Cardiac septum (tissue), 1 donor: ENCODE measurements around the gene OLFML2B. TPM values are rescaled to one million over a fixed set of nuclear protein-coding genes. Genes with fewer than 3 reads are reported as not detected.

Experiments
- DNase-seq: peaks from one replicate; pipeline ENCODE4 v3.0.0-alpha.2; 2020; ENCODE audit warnings: low spot score
- intact Hi-C: fragments of 100-400 bp; cut with DNase I; formaldehyde crosslinking; loops from one replicate; pipeline ENCODE4 v1.14.0; 2022
- total RNA-seq: library from RNA; stranded (reverse); fragmentation: NEBNext Ultra II Directional; extraction: Animal tissue kit (Norgen Biotek cat#: 25700); gene quantifications from one replicate; pipeline ENCODE4 v1.2.1, GENCODE V29; 2021
- donor health status: DM: no; HTN: no; CAD: no.

OLFML2B gene
- total RNA-seq, 1 donor from 2014 or later: 6.4 TPM

DNA sequence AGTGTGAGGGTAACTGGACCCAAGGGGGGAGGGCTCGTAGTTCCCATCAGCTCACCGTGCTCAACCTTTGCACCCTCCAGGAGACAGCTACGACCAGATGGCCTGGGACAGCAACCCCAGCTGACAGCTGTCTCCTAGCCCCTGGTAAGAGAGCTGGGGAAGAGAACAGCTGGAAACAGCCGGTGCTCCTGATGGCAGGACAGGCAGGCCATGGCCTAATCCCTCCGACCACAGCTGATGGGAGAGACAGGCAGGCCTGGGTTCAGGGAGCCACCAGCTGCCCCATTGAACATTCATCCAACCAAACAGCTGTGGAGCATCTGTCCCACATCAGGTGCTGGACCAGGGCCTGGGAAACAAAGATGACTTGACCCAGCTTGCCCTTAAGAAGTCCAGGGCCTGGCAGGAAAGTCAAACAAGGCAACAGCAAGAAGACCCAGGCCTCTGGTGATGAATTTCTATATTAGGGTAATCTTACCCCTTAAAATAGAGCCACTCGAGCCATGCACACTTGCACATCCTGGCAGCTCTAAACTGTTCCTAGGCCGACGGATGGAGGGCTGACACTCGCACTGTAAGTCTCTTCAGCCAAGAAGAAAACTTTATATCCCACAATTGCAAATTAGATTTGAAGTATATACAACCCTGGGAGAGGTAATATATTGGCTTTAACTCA is 12.2 kb downstream of the OLFML2B start:
- no peak for DNase-seq
- intact Hi-C loops: no loop called here

DNA sequence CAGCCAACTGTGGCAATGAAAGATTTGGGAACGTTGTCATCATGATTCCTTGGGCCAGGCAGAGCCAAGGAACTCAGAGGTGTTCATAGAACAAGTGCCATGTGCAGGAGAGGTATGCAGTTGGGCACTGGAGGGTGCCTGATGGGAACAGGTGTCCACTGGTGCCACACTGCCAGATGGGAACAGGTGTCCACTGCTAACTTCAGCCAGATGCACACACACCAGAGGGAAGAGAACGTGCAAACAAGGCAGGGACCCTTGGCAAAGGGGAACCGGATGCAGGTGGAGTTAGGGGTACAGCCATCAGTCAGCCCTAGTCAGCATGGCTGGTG is 13.5 kb downstream of the OLFML2B start:
- no peak for DNase-seq
- intact Hi-C loops: no loop called here

DNA sequence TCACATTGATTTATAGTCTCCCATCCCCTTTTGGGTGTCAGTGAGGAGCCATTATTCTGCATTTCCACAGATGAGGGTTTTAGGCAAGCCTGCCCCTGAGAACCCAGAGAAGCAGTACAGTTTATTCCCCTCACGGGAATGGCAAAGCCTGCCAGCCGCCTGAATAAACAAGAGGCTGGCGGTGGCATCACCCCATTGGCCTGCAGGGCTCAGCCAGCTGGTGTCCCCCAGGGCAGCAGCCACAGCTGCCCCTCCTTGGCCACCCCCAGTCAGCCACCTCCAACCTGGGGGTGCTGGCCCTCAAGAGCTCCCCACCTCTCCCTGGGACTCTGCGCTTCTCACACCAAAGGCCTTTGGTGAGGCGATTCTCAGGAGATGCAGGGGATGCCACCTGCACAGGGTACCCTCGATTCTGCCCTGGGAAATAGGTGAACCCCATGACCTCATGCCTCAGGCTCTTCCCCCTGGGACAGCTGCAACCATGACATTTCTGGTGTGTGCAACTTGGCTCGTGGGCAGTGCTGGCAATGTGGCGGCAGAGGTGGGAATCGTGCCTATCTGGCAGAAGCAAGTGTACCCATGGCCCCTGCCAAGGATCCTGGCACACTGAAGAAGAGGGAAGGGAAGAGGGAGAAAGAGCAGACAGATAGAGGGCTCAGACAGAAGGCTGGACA is 14.0 kb downstream of the OLFML2B start:
- intact Hi-C loops: no loop called here
- no peak for DNase-seq

DNA sequence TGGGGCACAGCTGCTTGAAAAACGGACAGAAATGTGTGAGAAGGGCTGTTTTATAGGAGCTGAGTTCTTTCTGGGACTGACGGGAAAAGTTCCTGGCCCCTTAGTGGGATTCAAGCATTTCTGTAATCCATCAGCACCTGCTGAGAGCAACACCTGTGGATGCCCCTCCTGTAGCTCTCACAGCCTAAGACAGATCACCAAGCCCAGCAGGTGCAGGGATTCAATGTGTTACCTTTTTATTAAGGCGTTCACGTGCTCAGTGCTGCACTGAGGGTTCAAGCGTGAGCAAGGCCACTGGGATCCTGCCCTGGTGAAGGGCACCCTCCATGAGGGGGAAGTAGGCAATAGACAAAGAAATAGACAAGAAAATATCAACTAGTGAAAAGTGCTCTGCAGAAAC is 14.9 kb downstream of the OLFML2B start:
- intact Hi-C loops: no loop called here
- DNase-seq: no peak

DNA sequence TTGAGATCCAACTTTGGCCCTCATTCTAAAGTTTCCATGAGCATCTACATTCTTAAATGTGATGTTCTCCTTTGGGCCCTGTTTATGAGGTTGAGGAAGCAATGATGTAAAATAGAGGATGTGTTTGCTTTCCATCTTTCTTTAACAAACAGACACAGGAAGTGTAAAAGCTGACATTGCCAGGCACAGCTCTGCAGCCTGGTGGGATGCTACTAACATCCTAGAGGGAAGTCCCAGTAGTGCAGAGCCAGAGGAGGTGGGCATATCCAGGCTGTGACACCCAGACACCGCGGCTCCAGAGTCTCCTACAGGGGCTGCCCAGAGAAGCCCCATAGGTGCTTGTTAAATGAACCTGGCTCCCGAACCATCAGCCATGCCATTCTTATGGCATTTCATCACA is 16.2 kb downstream of the OLFML2B start:
- intact Hi-C loops: no loop called here
- DNase-seq: no peak

DNA sequence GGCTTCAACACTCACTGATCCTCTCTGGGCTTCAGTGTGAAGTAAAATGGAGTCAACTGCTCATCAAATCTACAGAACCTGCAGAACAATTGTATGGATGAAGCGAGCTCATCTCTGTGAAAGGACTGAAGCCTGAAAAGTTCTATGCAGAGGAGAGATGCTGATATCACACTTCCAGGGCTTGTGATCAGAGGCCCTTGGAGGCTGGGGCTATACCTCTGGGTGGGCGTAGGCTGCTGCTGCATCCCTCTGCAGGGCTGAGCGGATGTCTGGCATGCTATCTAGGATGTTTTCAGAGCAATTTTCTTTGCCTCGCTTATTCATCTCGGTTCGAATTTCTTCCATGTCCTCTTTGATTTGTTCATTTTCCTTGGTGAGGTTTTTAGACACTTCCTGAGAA is 17.6 kb downstream of the OLFML2B start:
- intact Hi-C loops: no loop called here
- no peak for DNase-seq

DNA sequence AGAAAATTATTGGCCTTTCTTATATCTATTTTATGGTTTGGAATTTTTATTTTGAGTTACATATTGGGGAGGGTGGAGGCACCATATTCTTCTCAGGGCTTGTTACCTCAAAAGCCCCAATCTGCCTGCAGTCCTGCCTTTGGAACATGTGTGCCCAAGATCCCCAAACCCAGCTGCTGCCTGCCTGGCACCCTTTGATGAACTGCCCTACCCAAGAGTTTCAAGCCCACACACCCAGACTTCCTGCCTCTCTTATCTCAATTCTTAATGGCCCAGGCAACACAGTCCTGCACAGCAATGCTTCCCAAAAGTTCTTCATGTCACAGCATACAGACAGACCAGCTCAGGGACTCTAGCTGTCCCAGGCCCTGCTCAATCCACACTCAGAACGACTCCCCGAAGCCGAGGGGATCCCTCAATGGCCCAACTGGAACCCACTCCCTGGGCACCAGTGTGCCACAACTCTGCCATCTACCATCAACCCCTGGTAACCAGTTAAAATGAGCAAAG is 19.2 kb downstream of the OLFML2B start:
- DNase-seq: no peak
- intact Hi-C loops: no loop called here

DNA sequence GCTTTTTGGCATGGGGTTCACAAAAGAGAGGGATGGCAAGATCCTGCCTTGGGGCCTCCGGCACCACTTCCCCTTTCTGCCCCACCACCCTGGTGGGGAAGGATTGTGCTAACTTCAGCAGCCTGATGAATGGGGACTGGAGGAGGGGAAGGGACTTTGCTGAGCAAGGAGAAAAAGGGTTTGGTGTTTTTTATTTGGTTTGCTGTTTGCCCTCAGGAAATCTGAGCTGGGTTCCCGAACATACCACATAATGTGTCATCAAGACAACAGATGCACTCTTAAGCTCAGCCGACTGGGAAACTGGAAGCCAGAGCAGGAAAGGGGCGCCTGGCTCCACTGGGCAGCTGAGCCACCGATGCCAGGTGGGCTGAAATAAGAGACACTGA is 19.8 kb downstream of the OLFML2B start:
- no peak for DNase-seq
- intact Hi-C loops: no loop called here

DNA sequence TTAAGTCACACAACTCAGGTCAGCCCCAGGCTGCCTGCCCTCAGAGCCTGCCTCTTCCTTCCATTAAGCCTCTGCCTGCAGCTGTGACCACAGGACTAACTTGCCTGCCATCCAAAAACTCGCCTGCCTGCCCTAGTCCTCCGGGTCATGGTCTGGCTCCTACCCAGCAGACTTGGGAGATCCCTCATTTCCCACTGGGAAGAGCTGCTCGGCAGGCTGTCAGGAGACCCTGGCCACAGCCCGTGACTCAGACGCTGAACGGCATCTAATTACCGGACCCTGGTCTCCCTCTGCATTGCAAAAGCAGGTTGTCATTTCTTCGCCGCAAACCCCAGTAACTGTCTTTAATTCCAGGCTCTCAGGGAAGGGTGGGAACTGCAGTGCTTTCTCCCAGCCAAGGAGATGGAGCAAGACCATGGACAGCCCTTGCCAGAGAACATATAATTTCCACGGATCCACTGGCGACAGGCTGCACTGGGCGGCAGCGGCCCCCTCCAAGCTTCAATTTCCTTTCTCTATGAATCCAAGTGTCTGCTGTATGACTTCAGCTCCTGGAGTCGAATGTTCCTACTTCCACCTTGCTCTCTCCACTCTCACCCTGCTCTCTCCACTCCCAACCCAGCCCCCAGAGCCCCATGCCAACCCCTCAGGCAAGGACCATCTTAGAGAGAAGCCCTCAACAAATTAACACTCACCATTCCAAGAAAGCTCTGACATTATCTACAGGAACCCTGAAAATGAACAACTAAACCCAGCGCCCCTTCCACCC is 20.4 kb downstream of the OLFML2B start:
- intact Hi-C loops: no loop called here
- DNase-seq: no peak

DNA sequence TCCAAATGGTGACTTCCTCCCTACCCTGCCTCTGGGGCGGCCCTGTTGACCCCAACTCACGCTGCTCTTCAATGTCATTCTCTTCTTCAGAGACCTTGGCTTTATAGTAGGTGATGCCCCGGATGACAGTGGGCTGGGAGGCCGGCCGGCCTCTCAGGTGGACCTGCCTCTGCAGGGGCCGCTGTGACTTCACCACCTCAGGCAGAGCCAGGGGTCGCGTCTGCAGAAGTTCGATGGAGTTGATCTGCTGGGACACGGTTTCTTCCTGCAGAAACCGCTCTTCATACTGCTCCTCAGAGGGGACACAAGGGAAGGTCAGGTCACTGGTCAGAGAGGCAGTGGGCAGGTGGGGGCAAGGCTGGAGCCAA is 23.6 kb downstream of the OLFML2B start:
- intact Hi-C loops: no loop called here
- DNase-seq: no peak

DNA sequence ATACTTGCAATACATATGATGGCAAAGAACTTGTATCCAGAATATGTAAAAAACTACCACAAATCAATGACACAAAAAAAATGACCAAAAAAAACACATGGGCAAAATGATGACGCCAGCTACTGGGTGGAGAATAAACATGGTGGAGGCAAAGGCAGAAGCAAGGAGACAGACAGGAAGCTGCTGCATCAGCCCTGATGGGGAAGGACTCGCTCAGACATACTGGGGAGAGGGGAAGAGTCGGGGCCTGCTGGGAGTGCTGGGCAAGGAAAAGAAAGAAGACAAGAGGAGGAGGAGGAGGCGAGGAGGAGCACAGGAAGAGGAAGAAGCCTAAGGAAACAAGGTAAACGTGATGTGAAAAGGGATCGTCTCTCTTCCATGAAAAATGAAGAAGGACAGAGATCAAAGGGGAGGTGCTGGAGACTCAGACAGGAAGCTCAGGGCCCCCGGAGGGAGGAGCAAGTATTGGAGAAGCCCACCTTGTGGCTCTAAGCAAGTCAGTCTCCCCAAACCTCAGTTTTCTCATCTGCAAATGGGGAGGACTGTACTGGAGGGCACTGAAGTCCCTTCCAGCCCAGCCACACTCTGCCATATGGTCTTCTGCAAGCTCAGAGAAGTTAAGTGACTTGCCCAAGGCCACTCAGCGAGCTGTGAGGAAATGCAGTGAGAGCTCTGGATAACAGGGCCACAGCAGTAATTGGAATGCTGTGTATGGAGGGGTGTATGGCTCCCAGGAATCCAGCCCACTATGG is 24.2 kb downstream of the OLFML2B start:
- intact Hi-C loops: no loop called here
- no peak for DNase-seq

DNA sequence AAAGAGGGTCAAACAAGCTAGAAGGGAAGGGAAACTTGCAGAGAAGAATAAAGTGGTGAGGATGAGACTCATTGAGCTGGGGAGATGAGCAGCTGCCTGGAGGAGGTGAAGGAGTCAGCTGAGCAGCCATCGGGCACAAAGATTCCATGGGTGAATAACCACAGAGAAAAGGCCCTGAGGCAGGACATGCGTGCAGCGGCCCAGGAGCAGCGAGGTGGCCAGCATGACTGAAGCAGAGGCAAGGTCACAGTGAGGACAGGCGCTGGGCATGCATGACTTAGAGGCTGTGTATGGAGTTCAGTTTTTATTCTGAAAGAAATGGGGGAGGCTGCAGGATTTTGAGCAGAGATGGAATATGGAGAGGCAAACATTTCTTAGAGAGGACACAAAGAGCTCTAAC is 24.9 kb downstream of the OLFML2B start:
- intact Hi-C loops: no loop called here
- DNase-seq: no peak

DNA sequence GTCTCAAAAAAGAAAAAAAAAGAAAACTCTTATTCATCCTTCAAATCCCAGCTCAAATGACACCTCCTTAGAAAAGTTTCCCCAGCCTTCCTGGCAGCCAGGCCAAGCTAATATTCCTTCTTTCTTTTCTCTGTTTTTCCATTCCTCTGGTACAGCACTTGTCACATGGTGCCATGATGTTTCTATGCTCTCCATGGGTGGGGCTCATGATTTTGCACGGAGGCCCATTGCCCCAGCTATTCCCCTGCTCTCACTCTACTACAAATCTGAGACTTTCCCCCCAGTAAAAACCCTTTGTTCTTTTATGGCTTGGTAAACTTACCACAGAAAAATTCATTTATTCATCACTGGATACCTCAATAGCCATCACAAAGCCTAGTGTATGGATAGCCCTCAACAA is 26.5 kb downstream of the OLFML2B start:
- intact Hi-C loops: no loop called here
- DNase-seq: no peak

DNA sequence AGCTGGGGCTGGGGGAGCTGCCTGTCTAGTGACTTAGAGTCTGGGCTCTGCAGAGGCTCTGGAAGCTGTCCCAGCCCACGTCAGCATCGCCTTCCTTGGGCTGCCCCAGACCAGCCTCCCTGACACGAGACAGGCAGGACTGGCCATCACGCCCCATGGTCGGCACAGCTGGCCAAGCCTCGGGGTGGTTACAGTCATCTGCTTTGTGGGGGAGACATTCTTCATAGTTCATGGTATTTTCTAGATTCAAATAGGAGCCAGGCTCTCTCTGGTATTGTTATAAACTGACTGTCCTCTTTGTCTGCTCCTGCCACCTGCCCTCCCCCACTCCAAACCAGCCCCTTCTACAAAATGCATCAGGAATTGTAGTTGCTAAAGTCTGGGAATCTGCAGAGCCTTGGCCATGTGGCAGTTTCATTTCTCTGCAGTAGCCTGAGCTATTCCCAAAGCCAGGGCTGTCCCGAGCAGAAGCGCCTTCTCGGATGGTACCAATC is 29.4 kb downstream of the OLFML2B start:
- no peak for DNase-seq
- intact Hi-C loops: no loop called here

DNA sequence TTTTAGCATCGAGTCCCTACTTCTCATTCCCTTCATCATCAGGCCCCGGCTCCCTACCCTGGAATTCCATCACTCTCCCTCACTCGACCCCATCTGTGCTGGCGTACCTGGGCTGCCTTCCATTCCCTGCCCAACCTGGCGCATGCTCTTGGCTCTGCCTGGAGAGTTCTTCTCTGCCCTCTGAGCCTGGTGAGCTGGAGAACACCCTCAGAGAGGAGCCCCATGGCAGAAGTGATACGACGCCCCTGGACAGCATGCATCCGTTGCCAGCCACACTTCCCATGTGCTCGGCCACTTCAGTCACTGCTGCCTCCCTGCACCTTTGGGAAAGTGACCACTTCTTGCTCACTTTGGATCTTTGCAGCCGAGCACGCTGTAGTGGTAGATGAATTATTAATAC is 30.1 kb downstream of the OLFML2B start:
- intact Hi-C loops: no loop called here
- no peak for DNase-seq

DNA sequence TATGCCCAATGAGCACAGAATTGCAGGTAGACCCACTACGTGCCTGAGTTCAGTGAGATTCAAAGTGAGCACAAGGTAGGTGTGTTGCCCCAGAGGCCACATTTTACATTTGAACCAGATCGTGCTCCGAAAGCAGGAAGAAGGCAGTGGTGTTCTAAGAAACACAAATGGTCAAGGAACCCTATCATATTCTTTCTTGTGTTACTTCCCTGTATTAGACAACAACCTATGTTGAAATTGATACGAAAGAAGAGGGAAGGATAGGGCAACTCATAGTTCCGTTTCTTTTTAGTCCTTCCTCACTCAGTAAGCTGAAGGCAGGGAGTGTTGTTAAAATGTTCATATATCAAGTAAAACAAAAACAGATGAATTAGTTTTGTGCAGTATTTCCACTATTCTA is 33.9 kb downstream of the OLFML2B start:
- no peak for DNase-seq
- intact Hi-C loops: no loop called here

DNA sequence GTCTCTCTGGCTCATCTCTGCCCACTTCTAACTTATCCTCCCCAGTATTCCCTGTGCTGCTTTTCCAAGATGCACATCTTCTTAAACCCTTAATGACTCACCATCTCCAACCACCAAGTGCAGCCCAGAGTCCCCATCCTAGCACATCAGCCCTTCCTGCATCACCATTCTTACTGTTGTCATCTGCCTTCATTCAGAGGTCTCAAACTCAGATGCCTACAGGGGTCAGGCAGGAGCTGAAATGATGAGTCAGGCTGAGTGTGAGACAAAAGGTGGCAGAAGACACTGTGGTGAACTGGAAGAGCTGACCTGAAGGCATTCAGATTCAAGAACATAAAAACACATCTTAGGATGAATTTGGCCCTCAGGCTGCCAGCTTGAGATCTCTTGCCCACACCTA is 34.6 kb downstream of the OLFML2B start:
- DNase-seq: no peak
- intact Hi-C loops: no loop called here

DNA sequence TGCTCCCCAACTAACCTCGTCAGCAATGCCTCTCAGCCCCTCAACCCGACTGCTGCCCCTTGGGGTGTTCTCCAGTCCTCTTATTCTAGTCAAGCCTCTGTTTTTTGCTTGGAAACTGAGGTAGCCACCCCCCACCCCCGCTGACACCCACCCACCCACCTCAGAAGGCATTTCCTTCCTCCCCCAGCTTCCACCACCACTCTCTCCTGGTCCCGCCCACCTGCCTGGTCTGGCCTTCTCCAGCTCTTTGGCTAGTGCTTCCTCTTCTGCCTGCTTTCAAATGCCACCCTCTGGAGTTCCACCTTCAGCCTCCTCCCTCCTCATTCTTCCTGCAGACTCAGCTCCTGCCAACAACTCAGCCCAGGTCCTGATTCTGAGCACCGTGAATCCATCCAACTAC is 35.3 kb downstream of the OLFML2B start:
- DNase-seq: no peak
- intact Hi-C loops: no loop called here

DNA sequence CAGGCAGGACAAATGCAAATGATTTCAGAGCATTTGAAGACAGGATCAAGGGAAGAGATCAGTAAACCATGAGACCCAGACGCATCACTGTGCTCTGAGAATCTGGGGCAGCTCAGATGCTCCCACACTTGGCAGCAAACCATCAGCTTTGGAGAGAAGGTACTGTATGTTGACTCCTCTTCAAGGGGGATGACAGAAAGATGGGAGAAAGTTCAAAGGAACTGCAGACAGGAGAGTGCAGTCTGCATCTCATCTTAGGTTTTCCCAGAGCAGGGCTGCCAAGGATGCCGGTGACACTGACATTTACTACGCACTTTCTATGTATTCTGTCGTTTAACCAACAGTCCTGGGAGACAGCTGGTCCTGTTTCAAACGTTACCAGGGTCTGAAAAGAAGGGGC is 35.8 kb downstream of the OLFML2B start:
- intact Hi-C loops: no loop called here
- no peak for DNase-seq

DNA sequence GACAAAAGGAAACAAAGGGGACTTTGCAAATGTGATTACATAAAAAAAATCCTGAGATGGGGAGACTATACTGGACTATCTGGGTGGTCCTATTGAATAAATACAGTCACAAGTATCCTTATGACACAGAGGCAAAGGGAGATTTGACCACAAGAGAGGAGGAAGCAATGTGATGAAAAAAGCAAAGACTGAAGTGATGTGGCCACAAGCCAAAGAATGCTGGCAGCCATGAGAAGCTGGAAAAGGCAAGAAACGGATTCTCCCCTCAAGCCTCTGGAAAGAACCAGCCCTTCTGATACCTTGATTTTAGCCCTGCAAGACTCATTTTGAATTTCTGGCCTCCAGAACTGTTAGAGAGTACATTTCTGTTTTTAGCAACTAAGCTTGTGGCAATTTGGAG is 36.4 kb downstream of the OLFML2B start:
- DNase-seq: no peak
- intact Hi-C loops: no loop called here
